Measurements from ENCODE around the gene CALML6.

Gene CALML6

DNA sequence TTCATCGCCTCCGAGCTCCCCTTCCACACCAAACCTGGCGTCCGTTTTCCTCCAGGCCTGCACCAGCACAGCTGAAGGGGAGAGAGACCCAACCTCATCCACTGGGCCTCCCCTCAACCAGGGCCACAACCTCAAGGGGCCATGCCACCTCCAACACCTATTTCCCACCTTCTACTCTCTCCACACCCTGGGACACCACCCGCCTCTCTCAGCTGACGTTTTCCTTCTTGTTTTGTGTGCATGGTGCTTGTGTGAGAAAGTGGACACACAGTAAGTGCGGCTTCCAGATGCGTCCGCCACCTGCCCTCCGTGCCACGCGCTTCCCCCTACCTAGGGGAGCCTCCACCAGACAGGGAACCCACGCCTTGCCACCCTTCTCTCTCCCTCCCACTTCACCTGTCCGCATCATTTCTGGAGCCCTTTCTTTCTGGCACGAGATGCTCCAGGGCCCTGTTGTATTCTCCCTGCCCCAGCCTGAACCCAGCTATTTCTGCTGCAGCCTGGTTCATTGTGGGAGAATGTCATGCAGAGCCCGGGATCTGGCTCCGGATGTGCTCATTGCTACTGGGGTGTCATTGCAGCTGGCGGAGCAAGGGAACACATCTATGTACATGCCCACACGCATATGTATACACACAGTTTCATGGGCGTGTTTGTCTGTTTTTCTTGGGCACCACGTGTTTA, 22.8 kb upstream of the CALML6 start:
- DNase-seq (ENCODE audit: low read depth in 2 of 2), result no peak

DNA sequence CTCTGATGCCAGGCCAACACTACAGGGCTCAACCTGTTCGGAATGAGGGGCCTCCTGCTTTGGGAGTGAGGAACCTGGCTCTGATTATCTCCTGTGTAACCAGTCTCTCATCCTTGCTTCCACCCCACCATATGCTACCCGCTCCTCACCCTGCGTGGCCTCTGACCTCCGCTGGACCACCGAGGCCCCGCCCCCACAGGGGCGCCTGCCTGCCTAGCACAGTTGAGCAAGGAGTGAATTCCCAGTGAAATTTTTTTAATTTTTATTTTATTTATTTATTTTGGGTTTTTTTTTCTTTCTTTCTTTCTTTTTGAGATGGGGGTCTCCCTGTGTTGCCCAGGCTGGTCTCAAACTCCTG, 22.3 kb upstream of the CALML6 start:
- no peak for DNase-seq (ENCODE audit: low read depth in 2 of 2)

DNA sequence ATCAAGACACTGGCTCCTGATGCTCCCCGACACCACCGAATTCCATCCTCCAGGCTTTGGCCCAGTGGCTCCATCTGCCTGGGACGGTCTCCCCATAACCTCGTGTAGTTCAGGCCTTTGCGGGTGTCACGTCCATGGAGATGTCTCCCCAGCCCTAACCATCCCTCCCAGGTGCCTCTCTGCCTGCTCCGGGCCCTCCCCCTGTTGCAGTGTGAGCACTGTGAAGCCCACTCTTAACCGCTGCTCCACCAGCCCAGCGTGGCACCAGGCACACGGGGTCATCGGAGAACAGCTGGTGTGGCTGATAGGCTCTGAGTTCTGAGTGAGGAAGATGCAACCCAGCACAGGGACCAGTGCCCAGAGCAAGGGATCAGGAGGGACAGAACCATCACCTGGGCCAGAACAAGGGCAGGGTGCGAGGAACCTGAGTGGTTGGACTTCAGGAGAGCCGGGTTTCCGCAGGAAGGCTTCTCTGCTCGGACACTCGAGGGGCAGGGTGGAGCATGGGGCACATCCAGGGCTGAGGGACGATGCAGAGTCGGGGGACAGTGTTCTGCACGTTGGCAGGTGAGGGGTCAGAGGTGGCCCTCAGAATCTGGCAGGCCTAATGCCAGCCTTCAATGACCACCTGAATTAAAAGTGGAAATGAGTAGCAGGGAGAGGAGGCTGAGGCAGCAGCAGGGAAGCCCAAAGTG, 21.6 kb upstream of the CALML6 start:
- DNase-seq (ENCODE audit: low read depth in 2 of 2), result no peak

DNA sequence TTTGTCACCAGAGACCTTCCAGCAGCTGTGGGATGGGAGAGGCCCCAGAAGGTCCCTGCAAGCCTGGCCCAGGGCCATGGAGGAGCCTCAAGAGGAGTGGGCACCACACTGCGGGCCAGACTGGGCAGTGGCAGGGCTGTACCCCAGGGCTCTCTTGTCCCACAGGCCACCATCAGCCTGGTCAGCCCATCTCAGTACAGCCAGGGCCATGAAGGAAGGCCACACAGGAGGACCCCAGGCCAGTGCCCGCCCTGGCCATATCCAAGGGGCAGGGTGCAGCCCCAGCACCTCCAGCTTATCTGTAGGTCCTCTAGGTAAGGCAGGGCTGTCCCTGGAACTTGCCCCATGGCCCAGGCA, 21.1 kb upstream of the CALML6 start:
- no peak for DNase-seq (ENCODE audit: low read depth in 2 of 2)

DNA sequence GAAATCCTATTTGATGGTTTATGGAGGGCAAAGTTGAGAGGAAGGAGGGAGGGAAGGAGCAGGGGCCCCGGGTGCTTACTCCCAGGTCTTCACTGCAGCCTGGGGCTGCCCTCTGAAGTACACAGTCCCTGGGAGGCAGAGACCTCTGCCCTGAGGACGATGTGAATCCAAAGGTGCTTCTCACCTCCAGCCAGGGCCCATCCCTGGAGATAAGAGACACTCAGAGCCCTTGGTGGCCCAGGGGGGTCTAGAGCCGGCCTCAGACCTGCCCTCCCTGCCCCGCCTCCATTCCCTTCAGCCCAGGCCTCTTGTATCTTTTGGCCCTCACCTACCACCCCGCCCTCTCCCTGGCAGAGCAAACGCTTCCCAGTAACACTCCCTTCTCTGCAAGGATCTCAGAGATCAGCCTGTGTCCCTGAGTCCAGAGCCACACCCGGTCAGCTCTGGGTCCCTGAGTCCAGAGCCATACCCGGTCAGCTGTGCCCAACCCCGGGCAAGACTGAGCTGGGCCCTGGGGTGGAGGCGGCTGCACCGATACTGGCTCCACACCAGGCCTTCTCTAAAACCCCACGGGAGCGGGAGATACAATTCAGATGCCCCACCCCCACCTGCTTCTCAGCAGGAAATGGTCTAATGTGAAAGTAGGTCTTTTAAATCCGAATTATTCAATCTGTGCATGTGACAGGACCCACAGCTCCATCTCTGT, 20.6 kb upstream of the CALML6 start:
- no peak for DNase-seq (ENCODE audit: low read depth in 2 of 2)

DNA sequence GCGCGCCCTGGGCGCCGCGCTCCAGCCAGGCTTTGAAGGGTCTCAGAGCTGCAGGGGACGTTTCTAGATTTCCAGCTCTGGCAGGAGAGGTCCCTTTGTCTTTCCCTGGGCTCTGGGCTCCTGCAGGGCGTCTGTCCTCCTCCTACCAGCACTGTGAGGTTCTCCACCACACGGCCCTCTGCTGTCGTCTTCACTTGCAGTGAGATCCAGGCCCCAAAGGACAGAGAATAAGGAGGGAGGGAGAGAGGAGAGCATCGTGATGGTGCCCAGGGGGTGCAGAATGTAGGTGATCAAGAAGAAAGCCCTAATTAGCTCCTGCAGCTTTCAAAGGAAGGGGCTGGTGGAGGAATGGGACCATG, 20.0 kb upstream of the CALML6 start:
- DNase-seq (ENCODE audit: low read depth in 2 of 2), result no peak

DNA sequence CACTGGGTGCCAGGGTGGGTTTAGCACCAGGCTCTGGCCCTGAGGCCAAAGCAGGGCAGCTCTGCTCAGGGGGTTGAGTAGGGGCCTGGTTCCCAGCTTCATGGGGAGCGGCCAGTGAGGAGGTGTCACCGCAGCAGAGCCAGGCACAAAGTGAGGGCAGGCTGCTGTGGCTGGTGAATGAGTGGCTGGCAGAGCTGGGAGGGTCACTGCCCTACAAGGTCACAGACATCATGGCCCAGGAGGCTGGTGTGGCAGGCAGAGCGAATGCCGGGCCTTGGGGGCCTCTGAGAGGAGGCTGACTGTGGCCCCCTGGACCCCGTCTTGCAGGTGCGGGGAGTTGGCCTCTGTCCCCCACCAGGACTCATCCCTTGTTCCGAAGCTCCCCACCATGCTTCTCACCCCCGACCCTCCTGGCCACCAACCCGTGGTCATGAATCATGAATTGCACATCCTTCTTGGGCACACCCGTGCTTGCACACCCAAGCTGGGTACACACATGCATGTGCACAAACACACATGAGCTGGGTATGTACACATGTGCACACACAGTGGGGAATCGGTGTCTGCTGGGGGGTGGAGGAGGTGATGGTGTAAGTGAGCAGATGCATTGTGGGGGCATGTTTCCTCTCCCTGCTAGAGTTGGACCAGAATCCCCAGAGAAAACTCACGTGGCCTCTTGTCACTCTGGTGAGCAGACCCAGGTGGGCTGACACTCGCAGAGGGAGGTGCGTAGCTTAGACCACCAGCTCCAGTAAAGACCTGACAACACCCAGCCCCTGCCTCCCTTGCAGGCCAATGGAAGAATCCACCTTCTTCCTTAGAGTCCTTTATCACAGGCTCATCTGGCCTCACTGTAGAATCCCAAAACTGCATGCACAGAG, 19.4 kb upstream of the CALML6 start:
- no peak for DNase-seq (ENCODE audit: low read depth in 2 of 2)

DNA sequence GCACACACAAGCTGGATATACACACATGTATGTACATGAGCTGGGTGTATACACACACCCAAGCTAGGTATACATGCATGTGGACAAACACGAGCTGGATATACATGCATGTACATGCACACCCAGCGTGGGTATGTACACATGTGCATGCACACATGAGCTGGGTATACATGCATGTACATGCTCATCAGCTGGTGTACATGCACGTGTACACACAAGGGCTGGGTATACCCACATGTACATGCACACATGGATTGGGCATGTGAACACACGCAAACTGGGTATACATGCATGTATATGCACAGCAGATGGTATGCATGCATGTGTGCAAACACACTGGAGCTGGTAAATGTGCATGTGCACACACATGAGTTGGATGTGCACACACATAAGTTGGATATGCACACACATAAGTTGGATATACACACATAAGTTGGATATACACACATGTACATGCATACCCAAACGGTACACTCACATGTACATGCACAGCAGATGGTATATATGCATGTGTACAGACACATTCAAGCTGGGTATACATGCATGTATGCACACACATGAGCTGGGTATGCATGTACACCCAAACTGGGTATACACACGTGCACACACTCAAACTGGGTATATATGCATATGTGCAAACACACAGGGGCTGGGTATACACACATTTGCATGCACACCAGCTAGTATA, 16.7 kb upstream of the CALML6 start:
- no peak for DNase-seq (ENCODE audit: low read depth in 2 of 2)

DNA sequence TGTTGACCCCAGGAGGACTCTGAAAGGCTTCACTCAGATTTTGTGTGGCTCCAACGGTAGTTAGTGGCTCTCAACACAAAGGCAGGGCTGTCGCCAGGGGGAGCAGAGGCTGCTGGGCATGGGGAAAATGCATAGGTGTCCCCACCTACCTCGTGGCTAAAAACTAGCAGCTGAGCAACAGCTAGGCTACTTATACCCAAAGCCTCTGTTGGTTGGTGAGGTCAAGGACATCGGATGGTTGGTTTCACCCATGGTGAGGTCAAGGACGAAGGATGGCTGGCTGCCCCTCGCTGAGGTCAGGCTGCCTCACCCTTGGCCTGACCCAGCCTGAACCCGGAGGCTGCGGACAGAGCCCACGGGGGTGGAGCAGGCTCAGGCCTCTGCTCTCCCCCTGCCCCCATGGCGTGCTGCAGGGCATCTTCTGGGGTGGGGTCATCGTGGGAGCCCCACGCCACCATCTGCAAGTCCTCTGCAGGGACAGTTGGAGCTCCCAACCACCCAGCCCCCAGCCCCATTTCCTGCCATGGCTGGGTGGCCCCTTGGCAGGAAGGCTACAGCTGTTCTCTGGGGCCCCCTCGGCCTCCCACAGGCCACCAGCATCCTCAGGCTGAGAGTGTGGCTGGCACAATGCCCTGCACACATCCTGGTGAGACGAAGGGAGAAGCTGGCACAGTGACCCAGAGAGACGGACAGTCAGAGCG, 15.6 kb upstream of the CALML6 start:
- no peak for DNase-seq (ENCODE audit: low read depth in 2 of 2)

DNA sequence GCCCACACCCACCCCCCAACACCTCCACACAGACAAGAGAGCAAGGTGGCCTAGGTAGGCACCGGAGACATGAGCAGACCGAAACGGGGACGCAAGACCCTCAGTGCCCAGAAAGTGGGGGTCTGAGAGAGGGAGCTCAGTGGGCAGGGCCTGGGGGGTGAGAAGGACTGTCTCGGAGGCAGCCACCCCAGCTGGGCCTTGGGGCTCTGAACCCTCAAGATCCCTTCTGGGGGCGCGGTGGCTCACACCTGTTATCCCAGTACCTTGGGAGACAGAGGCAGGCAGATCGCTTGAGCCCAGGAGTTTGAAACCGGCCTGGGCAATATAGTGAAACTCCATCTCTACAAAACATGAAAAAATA, 15.1 kb upstream of the CALML6 start:
- no peak for DNase-seq (ENCODE audit: low read depth in 2 of 2)

DNA sequence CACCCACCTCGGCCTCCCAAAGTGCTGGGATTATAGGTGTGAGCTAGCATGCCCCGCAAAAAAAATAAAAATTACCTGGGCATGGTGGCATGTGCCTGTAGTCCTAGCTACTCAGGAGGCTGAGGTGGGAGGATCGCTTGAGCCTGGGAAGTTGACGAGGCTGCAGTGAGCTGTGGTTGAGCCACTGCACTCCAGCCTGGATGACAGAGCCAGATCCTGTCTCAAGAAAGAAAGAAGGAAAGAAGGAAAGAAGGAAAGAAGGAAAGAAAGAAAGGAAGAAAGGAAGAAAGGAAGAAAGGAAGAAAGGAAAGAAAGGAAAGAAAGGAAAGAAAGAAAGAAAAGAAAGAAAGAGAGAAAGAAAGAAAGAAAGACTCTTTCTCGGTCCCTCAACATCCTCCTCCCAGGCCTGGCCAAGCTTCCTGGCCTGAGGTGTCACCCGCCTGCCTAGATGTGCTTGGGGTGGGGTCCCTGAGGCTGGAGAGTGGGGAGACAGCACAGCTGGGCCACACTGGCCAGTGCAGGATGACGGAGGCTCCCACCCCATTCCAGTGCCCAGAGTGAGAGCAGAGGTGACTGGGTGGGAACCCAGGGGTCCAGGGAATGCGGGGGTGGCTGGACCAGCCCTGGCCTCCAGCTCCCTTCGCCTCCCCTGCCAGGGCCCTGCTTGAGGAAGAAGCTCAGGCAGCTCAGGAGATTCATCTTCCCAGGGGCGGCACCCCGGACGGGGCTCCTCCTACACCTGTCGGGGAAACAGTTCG, 14.0 kb upstream of the CALML6 start:
- no peak for DNase-seq (ENCODE audit: low read depth in 2 of 2)

DNA sequence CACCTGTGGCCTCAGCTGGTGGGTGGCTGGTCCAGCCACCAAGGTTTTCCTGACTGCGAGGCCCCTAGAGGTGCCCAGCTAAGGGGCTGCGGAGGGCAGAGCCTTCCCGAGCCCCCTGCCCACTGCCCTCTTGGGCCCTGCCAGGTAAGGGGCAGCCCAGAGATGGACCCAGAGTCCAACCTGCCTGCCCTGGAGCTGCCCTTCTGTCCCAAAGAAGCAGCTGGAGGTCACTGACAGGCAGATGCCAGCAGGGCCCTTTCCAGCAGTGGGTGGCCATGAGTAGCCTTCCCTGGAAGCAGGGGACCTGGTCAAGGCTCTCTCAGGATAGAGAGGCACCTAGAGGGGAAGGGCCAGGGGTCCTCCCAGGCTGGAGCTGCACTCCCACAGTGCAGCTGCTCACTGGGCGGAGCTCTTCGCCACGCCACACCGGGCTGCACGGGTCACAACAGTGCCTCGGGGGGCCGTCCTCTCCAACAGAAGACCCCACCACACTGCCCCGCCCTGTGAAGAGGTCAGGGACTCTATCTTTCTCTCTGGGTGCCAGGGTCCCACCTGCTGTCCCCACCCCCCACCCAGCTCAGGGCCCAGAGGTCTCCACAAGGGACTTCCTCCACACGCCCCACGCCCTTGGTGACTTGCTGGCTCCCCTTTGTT, 13.3 kb upstream of the CALML6 start:
- DNase-seq (ENCODE audit: low read depth in 2 of 2), result no peak

DNA sequence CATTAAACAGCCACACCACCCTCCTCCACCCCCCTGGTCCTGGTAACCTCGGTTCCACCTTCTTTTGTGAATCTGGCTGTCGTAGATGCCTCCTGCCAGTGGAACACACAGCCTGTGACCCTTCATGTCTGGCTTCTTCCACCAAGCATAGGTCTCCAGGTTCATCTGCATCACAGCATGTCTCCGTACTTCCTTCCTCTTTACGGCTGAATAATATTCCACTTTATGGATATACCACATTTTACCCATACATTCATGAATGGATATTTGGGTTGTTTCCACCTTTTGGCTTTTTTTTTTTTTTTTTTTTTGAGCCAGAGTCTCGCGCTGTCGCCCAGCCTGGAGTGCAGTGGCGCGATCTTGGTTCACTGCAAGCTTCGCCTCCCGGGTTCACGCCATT, 11.8 kb upstream of the CALML6 start:
- DNase-seq (ENCODE audit: low read depth in 2 of 2), result no peak

DNA sequence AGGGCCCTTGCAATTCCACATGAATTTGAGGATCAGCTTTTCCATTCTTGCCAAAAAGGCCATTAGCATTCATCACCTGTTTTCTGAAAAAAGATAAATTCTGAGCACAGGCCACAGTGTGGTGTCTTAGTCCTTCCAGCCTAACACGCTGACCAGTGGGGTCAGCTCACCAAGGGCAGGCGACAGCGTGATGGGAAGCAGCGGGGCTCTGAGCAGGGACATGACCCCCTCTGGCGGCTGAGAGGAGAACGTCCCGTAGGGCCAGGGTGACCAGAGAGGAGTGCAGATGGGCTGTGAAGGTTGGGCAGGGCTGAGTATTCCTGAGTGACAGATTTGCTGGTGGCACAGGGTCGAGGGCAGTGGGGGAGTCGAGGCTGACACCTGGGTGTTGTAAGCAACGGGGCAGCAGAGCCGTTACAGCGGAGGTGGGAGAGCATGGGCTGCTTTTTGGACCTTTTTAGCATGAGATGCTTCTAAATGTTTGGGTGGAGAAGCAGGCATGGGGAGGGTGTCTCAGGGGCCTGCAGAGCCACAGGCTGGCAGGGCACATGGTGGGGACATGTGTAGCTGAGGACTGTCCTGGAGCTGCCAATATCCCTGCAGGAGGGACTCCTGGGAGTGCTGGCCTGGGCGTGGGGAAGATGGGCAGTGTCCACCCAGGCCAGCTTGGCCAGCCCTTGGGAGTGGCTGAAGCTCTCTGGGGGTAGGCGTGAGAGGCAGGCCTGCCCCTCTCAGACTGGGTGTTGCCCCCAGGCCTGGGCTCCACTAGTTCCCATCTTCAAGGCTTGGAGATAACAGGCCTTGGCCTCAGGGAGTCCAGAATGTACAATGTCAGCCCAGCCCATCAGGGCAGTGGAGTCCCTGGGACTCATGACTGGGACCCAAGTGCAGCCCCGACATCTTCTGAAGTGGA, 8.6 kb upstream of the CALML6 start:
- DNase-seq (ENCODE audit: low read depth in 2 of 2), result peak in 1 of 2 experiments; percentile 18

DNA sequence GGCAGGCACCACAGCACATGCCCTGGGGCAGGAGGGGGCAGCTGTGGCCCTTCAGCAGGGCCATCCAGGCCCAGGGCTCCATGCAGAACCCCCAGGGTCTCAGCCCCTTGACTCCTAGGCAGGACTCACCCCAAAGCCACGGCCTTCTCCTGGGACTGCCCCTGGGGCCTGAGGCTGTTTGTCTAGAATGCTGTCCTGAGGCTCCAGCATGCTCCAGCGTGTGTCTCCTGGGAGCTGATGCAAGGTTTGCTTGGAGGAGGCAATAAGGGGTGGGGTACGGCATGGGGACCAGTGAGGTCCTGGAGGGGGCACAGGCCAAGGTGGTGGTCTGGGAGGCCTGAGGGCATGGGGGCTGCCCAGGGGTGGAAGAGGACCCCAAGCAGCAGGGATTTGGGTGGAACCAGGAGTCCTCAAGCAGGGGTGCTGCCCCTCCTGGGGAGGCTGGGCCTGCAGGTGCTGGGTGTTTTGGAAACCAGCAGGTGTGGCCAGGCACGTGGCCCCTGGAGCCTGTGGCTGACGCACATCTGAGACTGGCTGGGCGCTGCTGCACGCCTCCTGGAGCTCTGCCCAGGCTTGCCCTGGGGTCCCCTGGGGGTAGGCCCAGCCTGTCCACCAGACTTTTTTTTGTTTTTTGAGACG, 7.8 kb upstream of the CALML6 start:
- no peak for DNase-seq (ENCODE audit: low read depth in 2 of 2)

DNA sequence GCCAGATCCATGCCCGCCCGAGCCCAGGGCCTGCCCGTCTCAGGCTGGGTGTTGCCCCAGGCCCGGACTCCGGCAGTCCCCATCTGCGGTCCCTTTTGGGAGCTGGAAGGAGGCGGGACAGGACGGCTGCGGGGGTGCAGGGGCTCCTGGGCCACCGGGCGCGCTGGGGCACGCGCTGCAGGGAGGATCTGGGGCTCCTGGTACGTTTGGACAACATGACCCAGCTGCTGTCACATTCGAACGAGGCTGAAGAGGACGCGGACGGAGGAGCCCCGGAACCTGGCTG, 6.6 kb upstream of the CALML6 start:
- no peak for DNase-seq (ENCODE audit: low read depth in 2 of 2)

DNA sequence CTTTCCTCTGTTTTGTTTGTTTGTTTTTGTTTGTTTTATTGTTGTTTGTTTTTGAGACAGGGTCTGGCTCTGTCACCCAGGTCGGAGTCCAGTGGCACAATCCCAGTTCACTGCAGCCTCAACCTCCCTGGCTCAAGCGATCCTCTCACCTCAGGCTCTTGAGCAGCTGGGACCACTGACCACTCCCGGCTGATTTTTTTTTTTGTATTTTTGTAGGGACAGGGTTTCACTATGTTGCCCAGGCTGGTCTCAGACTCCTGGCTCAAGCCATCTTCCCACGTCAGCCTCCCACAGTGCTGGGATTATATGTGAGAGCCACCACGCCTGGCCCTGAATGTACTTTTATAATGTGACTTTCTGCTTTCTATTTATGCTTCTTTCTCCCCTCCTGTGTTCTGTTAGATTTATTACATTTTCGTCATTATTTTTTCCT, 5.0 kb upstream of the CALML6 start:
- DNase-seq (ENCODE audit: low read depth in 2 of 2), result no peak

DNA sequence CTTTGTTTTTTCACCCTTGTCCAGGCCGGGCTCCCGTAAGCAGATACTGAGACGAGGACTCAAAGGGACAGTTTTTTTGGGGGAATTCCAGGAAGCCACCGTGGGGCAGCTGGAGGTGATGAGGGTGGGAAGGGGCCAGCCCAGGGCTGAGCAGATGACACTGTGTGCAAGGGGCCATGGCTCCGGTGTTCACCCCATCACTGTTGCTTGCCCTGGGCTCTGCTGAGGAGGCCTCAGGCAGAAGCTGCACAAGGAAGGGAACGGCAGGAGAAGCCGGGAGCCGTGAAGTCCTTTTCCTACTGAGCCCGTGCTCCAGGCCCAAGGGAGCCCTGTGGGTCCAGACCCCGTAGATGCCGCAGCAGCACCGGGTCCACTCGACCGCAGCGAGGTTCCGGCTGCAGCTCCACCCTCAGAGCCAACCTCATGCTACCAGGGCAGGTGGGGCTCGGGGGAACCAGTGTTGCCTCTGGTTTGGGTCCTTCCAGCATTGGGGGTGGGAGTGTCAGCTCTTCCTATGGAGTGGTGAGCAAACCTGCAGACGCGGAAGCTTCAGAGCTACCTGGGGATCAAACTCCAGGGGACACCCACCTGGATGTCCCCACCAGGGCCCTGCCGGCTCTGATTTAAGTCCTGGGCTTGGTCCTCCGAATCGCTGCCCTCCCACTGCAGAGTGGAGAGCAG, 4.3 kb upstream of the CALML6 start:
- no peak for DNase-seq (ENCODE audit: low read depth in 2 of 2)

Measured in fibroblast of skin of left biceps (primary cell).